HG03558 (cell line): ENCODE measurements around the gene COL4A1.

Experiments
- ATAC-seq: cut with Tn5 transposase; IDR thresholded peaks from one replicate; pipeline ENCODE4 v1.9.1; 2021; ENCODE audit warnings: moderate number of reproducible peaks; ENCODE audit not compliant: unreplicated experiment; ENCODE audit errors: extremely low read depth

The COL4A1 gene

GRCh38 chr13:110182003-110182402, 125.0 kb downstream of the COL4A1 start:
- no peak for ATAC-seq

GRCh38 chr13:110179857-110180147, 127.2 kb downstream of the COL4A1 start:
- no peak for ATAC-seq

GRCh38 chr13:110179116-110179856, 127.7 kb downstream of the COL4A1 start:
- ATAC-seq, result no peak

- no peak for ATAC-seq
These were observed 129.2 kb downstream of the COL4A1 start for GRCh38 chr13:110177790-110178189.

DNA sequence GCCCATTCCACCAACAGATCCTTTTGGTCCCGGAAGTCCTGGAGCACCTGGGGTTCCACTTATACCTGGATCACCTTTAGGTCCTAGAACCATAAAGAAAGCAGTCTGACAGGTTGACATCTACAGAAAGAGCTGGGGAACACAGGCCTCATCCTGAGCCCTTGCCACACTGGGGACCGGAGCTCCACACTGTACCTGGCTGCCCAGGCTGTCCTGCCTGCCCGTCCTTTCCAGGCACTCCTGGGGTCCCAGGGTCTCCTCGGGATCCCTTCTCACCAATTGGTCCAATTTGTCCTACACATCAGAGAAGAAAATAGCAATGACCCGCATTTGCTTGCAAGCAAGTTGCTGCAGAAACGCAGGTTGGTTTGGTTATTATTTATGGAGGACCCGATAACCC, 130.5 kb downstream of the COL4A1 start:
- no peak for ATAC-seq

DNA sequence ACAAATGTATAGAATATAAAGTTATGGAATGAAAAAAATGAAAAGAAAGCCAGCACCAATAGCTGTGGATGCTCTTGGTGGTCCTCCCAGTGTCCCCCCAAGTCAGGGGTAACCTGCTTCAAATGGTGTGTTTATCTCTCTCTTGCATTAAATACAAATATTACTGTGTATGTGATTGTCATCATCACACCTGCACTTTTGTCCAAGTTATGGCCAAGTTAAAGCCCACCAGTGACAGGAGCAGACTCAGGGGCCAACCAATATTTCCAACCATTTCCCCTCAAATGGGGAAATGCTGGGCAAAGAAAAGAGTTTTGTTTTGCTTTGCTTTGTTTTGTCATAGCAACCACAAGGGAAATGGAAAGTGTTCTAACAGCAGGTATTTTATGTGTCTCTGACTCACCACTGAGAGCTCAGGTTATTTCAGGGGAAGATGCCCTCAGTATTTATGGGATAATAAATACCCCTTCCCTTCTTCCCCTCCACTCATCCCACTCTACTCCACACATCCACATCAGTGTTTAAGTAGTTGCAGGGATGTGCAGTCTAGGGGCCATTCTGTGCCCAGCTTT, 133.6 kb downstream of the COL4A1 start:
- ATAC-seq, result no peak

- ATAC-seq, result no peak
These were observed 136.1 kb downstream of the COL4A1 start for GRCh38 chr13:110170882-110171281.

DNA sequence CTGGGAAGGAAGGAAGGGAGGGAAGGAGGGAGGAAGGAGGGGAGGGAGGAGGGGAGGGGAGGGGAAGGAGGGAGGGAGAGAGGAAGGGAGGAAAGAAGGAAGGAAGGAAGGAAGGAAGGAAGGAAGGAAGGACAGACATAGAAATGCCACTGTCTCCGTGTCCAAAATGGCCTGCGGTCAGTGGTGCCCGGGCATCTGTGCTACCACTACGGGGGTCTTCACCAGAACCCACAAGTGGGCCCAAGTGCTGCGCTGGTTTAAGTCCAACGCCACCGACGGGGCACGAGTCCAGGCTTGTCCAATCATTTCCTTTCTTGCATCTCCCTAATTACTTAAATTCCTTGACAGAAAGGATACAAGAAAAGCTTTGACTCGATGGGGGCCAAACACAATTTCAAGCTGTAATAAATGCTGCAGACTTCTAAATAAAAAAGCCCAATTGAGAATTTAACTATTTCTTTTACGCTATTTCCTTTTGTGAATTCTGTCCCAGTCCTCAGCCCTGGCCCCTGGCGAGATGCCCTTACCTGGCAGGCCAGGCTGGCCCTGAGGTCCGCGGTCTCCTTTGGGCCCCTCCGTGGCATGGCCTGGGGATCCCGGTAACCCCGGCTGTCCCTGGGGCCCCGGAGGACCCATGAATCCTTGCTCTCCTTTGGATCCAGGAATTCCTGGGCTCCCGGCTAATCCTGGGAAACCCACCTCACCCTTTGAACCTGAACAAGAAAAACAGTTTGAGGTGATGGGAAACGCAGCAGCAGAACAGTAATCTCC, 136.8 kb downstream of the COL4A1 start:
- no peak for ATAC-seq

DNA sequence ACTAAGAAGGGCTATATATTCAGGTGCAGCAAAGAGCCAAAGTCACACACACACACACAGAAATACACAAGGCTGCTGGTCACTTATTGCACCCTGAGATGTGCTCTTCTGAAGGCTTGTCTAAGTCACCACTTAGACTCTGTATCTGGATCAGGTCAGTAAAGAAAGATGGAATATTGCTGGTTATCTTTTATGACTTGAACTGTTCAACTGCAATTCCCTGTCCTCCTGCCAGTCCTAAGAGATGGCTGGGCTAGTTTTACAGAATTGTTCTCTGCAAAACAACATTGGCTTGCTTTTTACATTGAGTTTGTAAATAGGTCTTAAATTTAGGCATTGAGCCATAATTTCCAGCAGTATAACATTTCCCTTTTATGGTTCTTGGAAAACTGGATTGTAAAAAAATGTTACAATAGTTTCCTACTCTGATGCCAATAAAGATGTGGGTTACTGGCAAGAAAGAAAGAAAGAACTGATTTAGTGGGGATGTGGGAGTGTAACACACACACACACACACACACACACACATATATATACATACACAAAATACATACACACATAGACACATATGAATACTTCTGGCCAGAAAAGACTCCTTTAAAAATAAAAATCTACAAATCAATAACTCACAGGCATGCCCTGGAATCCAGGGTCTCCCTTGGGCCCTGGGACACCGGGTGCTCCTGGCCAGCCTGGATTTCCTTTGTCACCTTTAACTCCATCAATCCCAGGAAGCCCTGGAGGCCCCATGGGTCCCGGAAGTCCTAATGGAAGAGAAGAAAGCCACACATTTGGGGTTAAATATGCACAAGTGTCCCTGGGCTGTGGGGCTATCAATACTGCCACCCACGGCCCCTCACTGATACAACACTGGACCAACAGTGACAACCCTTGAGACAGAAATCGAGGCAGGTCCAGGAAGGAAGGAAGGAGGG, 137.7 kb downstream of the COL4A1 start:
- no peak for ATAC-seq

GRCh38 chr13:110166598-110166997, 140.4 kb downstream of the COL4A1 start:
- ATAC-seq, result no peak

GRCh38 chr13:110164706-110165105, 142.3 kb downstream of the COL4A1 start:
- no peak for ATAC-seq

DNA sequence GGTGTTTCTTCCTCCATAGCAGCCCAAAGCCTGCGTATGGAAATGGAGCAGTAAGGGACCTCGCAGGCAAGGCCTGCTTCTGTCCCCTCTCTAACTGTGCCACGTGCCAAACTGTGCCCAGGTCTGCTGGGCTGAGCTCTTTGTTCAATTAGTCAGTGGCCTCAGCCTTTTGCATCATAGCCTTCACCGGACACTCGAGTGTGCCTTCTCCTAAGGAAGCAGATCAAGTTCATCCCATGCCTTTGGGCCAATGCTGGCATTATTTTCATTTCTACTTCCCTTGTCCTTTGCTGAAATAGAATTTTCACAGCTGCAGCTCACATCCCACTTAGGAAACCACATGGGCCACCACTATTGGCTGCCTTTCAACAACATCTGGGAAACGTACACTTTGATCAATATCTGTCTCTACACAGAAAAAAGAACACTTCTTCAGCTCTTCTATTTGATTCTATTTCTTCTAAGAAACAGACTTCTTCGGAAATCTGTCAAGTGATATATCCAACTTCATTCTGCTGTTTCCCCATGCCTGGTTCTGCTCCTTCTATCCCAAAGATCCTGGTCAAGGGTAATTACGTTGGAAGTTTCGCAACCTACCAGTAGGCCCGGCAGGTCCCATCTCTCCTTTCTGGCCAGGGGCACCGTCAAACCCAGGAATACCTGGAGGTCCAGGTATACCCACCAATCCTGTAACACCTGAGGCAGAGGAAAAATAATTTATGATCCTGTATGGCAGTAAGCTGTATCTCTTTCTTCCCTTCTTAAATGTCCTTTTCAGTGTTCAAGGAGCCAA, 143.9 kb downstream of the COL4A1 start:
- no peak for ATAC-seq

GRCh38 chr13:110162053-110162452, 144.9 kb downstream of the COL4A1 start:
- no peak for ATAC-seq

DNA sequence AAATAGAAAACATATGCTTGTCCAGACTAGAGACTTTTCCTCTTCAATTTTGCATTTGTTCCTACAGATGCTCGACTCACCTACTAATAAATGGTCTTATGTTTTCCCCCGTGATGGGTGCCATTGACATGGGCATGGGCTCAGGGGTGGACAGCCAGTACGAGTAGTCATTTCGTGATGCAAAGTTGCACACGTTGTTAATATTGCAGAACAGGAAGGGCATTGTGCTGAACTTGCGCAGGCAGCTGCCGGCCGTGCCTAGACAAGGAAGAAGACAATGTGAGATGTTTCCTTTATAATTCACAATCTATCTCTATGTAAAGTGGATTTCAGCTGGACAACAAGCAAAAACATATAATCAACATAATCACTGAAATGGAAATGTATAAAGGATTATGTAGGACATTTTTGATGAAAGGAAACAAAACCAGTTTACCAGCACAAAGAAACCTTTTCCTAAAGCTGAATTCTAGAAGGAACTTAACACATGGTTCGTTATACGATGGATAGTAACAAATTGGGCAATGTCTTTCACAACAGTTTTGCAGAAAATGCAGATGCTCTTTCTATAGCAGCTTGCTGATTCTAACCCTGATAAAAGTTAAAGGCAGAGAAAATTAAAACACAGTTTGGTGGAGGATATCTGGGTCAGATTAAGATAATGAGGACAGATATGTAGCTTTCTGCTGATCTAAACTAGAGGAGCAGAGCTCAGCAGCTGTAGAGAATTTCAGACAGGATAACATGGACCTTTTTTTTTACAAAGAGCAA, 145.7 kb downstream of the COL4A1 start:
- ATAC-seq, result no peak

GRCh38 chr13:110158226-110158625, 148.7 kb downstream of the COL4A1 start:
- ATAC-seq, result no peak

- no peak for ATAC-seq
These were observed 149.2 kb downstream of the COL4A1 start for GRCh38 chr13:110157718-110158117.

GRCh38 chr13:110156301-110157049, 150.5 kb downstream of the COL4A1 start:
- no peak for ATAC-seq

DNA sequence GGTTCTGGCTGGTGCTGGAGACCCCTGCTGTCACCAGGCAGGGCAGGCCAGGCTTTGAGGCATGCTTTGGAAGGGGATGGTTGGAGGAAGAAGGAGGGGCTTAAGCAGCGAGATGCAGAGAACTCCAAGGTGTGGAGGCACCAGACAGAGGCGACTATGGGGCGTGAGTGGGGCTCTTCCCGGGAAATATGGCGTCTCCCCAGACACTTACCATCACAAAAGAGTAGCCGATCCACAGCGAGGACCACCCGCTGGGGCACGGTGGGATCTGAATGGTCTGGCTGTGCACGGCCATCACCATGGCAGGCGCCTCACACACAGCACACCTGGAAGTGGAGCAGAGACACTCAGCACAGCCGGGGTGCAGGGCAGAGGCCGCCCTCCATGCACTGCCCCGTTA, 151.9 kb downstream of the COL4A1 start:
- ATAC-seq, result no peak
